MM.1S (cell line): Measurements from ENCODE around the gene MYF5.

Experiments
- DNase-seq: peaks from one replicate; pipeline ENCODE4 v3.0.0-alpha.2; 2015
- H2AFZ ChIP-seq: fragments of 300-600 bp; sonication (generic); 2 replicates; pipeline ENCODE4 v1.6.0; 2016; ENCODE audit warnings: antibody characterized with exemption, low read length
- H3F3A ChIP-seq: fragments of 300-600 bp; sonication (generic); 2 replicates; pipeline ENCODE4 v1.6.1; 2016; ENCODE audit warnings: mild to moderate bottlenecking, antibody characterized with exemption, low read length, moderate library complexity, mixed read lengths; ENCODE audit not compliant: insufficient read depth
- H3K27ac ChIP-seq: fragments of 300-600 bp; sonication (generic); 2 replicates; pipeline ENCODE4 v1.5.1; 2016; ENCODE audit warnings: mild to moderate bottlenecking, low read length
- H3K27me3 ChIP-seq: fragments of 300-600 bp; sonication (generic); replicated peaks from 2 replicates; pipeline ENCODE4 v1.6.0; 2016; ENCODE audit warnings: low read length; ENCODE audit not compliant: insufficient read depth
- H3K36me3 ChIP-seq: fragments of 300-600 bp; sonication (generic); replicated peaks from 2 replicates; pipeline ENCODE4 v1.6.1; 2016; ENCODE audit warnings: mild to moderate bottlenecking, low read length, mixed read lengths; ENCODE audit not compliant: insufficient read depth
- H3K4me1 ChIP-seq: fragments of 300-600 bp; sonication (generic); 2 replicates; pipeline ENCODE4 v1.6.1; 2016; ENCODE audit warnings: low read length, mixed read lengths
- H3K4me2 ChIP-seq: fragments of 300-600 bp; sonication (generic); 2 replicates; pipeline ENCODE4 v1.6.0; 2016; ENCODE audit warnings: low read depth, low read length
- H3K4me3 ChIP-seq: fragments of 300-600 bp; sonication (generic); 2 replicates; pipeline ENCODE4 v1.5.1; 2016; ENCODE audit warnings: low read length, mixed read lengths
- H3K79me2 ChIP-seq: fragments of 300-600 bp; sonication (generic); 2 replicates; pipeline ENCODE4 v1.6.1; 2016; ENCODE audit warnings: mixed run types, low read length, mixed read lengths
- H3K9ac ChIP-seq: fragments of 300-600 bp; sonication (generic); 2 replicates; pipeline ENCODE4 v1.6.1; 2016; ENCODE audit warnings: low read length, mixed read lengths
- H3K9me2 ChIP-seq: fragments of 300-600 bp; sonication (generic); replicated peaks from 2 replicates; pipeline ENCODE4 v1.6.1; 2016; ENCODE audit warnings: mild to moderate bottlenecking, low read length, mixed read lengths; ENCODE audit not compliant: insufficient read depth
- H3K9me3 ChIP-seq: fragments of 300-600 bp; sonication (generic); replicated peaks from 2 replicates; pipeline ENCODE4 v1.6.1; 2016; ENCODE audit warnings: mild to moderate bottlenecking, low read length, mixed read lengths; ENCODE audit not compliant: insufficient read depth
- H4K20me1 ChIP-seq: fragments of 300-600 bp; sonication (generic); 2 replicates; pipeline ENCODE4 v1.6.1; 2016; ENCODE audit warnings: mild to moderate bottlenecking, low read length, moderate library complexity, mixed read lengths; ENCODE audit not compliant: insufficient read depth
- CTCF ChIP-seq: fragments of 300-600 bp; sonication (generic); IDR thresholded peaks from 2 replicates; pipeline ENCODE4 v1.5.1; 2016; ENCODE audit warnings: antibody characterized with exemption, low read length, mixed read lengths
- EZH2 ChIP-seq: fragments of 300-600 bp; sonication (generic); optimal IDR thresholded peaks from 2 replicates; pipeline ENCODE3; 2017; ENCODE audit warnings: low read depth, mild to moderate bottlenecking, antibody characterized with exemption, low read length, mixed read lengths
- EZH2phosphoT487 ChIP-seq: fragments of 300-600 bp; sonication (generic); IDR thresholded peaks from 2 replicates; pipeline ENCODE4 v1.6.1; 2018; ENCODE audit warnings: antibody characterized with exemption, low read length

The MYF5 gene

DNA sequence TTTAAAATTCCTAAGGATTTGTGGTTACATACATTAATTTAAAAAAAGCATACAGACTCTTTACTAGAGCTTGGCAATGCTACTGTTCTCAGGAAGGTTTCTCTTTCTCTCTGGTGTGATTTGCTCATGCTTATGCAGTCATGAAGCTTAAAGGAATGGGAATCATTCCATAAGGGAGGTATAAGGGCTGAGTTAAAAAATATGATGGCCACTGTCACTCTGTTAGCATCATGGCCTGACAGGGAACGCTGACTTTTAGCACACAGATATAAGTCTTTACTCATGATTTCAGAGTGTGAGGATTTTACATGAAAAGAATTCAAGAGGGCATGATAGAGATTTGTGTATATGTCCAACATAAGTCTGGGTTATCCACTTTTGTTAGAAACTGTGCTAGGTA is 3.8 kb downstream of the MYF5 start:
- Histone ChIP-seq H3K9me2 (no peaks in the 10 kb centered on the region), H3K4me1 (no peaks in the 10 kb centered on the region), H2AFZ (no peak overlapping the region), H3K27me3 (no peaks in the 10 kb centered on the region), H3K9me3 (no peaks in the 10 kb centered on the region), H3K9ac (no peak overlapping the region), H4K20me1 (no peaks in the 10 kb centered on the region), H3K4me2 (no peak overlapping the region), H3F3A (no peaks in the 10 kb centered on the region), H3K36me3 (no peaks in the 10 kb centered on the region), H3K4me3 (no peak overlapping the region), H3K27ac (no peak overlapping the region), H3K79me2 (no peaks in the 10 kb centered on the region)
- DNase-seq, result no peak
- TF ChIP-seq EZH2phosphoT487 (no peak), EZH2 (no peak), CTCF (no peak)

GRCh38 chr12:80721326-80721725 is 4.6 kb downstream of the MYF5 start:
- H3F3A ChIP-seq, result no peaks in the 10 kb centered on the region
- no peaks in the 10 kb centered on the region for H3K9me2 ChIP-seq
- no peaks in the 10 kb centered on the region for H4K20me1 ChIP-seq
- no peak for TF ChIP-seq EZH2phosphoT487
- no peak for TF ChIP-seq EZH2
- H3K9me3 ChIP-seq, result no peaks in the 10 kb centered on the region
- no peak overlapping the region for H2AFZ ChIP-seq
- H3K27me3 ChIP-seq, result no peaks in the 10 kb centered on the region
- H3K36me3 ChIP-seq, result no peaks in the 10 kb centered on the region
- no peak overlapping the region for H3K4me2 ChIP-seq
- H3K79me2 ChIP-seq, result no peaks in the 10 kb centered on the region
- H3K27ac ChIP-seq, result no peak overlapping the region
- no peaks in the 10 kb centered on the region for H3K4me1 ChIP-seq
- no peak overlapping the region for H3K4me3 ChIP-seq
- no peak for DNase-seq
- H3K9ac ChIP-seq, result no peak overlapping the region

DNA sequence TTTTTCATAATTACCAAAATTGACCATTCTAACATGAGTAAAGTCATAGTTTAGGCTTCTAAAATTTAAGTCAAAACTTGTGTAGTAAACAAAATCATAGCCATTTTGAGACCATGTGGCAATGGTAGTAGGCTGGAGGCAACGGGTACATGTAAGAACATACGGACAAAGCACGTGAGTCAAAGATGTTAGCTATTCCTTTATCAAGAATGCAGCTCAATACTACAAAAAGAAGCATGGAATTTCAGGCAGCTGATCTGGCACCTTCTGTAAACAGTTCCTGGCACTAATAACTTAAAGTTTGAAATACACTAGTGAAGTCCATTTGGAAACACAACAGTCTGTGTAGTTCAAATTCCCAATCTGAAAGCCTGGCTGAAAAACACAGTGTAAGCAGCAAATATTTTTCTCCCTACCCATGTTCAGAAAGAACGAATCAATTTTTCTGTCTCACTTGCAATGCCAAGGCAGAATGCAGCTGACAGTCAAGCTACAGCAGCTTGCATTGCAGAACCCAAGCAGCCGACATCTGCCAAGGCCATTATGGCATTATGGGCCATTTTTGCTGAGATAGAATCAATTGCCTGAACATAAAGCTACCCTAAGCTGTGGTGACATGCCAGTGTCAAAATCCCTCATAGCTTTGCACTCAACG is 29.3 kb downstream of the MYF5 start:
- no peaks in the 10 kb centered on the region for H3F3A ChIP-seq
- H3K27ac ChIP-seq, result no peak overlapping the region
- no peaks in the 10 kb centered on the region for H3K9me3 ChIP-seq
- H3K79me2 ChIP-seq, result no peaks in the 10 kb centered on the region
- TF ChIP-seq CTCF, result no peak
- TF ChIP-seq EZH2phosphoT487, result no peak
- TF ChIP-seq EZH2, result no peak
- H3K9ac ChIP-seq, result no peak overlapping the region
- H4K20me1 ChIP-seq, result no peaks in the 10 kb centered on the region
- H3K4me3 ChIP-seq, result no peak overlapping the region
- H3K9me2 ChIP-seq, result no peaks in the 10 kb centered on the region
- H3K4me2 ChIP-seq, result no peak overlapping the region
- no peak for DNase-seq
- H2AFZ ChIP-seq, result no peak overlapping the region
- no peaks in the 10 kb centered on the region for H3K4me1 ChIP-seq
- H3K36me3 ChIP-seq, result no peaks in the 10 kb centered on the region
- no peaks in the 10 kb centered on the region for H3K27me3 ChIP-seq

- Histone ChIP-seq H3F3A (no peaks in the 10 kb centered on the region), H3K27me3 (no peaks in the 10 kb centered on the region), H3K4me2 (no peak overlapping the region), H3K9me2 (no peaks in the 10 kb centered on the region), H3K4me3 (no peak overlapping the region), H3K36me3 (no peaks in the 10 kb centered on the region), H3K4me1 (no peaks in the 10 kb centered on the region), H3K9ac (no peak overlapping the region), H3K9me3 (no peaks in the 10 kb centered on the region), H3K27ac (no peak overlapping the region), H2AFZ (no peak overlapping the region), H3K79me2 (no peaks in the 10 kb centered on the region), H4K20me1 (no peaks in the 10 kb centered on the region)
- DNase-seq, result no peak
- TF ChIP-seq EZH2 (no peak), CTCF (no peak), EZH2phosphoT487 (no peak)
Measured at GRCh38 chr12:80747800-80748199, 31.1 kb downstream of the MYF5 start.
